ENCODE results near the gene U2SURP. TPM values are rescaled to one million over a fixed set of nuclear protein-coding genes. Genes with fewer than 3 reads are reported as not detected.

Gene U2SURP
- total RNA-seq, 4 donors from 2014 or later = 43.2 to 63.7 (median 43.9) TPM

DNA sequence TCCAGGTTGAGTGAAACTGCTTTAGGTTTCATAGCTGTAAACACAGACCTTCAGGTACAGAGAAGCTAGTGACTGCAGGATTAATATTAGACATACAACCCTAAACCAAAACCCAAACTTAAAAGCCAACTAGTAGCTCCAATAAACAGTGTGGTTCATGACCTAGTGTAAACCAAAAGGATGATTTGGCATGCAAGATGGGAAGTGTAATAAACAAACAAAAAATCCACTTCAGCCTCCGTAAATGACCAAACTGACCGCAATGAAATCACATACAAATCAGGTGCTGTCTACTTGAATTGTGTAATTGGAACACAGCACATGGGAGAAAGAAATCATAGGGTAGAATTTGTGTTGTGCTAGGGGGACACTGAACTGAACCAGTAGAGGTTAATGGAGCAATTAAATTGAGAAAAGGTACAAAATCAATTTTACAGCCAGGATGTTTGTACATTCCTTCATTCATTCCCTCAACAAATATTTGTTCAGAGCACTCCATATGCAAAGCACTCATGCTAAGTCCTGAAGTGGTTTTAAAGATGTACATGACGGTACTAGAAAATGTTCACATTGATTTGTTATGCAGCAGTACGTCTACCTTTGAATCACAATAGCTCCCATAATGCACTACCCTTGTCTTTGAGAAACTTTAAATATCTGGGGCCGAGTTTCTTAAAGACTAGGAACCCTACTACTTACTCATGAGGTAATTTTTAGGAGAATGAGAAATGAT lies 96.8 kb downstream of the U2SURP start:
- no peak overlapping the region for H3K27ac ChIP-seq
- H3K36me3 ChIP-seq = no peaks in the 10 kb centered on the region
- DNase-seq (no peak), ATAC-seq (no peak)
- in situ Hi-C loops (cut with MboI; ENCODE audit: low sequenced_read_pairs in 4 of 4) (no loop called here), intact Hi-C loops (cut with DNase I; ENCODE audit: low total_unique reads) (no loop called here)
- TF ChIP-seq, protein P1, sequence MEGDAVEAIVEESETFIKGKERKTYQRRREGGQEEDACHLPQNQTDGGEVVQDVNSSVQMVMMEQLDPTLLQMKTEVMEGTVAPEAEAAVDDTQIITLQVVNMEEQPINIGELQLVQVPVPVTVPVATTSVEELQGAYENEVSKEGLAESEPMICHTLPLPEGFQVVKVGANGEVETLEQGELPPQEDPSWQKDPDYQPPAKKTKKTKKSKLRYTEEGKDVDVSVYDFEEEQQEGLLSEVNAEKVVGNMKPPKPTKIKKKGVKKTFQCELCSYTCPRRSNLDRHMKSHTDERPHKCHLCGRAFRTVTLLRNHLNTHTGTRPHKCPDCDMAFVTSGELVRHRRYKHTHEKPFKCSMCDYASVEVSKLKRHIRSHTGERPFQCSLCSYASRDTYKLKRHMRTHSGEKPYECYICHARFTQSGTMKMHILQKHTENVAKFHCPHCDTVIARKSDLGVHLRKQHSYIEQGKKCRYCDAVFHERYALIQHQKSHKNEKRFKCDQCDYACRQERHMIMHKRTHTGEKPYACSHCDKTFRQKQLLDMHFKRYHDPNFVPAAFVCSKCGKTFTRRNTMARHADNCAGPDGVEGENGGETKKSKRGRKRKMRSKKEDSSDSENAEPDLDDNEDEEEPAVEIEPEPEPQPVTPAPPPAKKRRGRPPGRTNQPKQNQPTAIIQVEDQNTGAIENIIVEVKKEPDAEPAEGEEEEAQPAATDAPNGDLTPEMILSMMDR (IDR thresholded peaks at IDR 0.05 in 4 of 5, conservative IDR thresholded peaks at IDR 0.05 in 1 of 5) = no peak
- H3K9me3 ChIP-seq = no peaks in the 10 kb centered on the region
- no peak overlapping the region for H3K4me3 ChIP-seq
- H3K27me3 ChIP-seq = no peaks in the 10 kb centered on the region
- H3K4me1 ChIP-seq = no peaks in the 10 kb centered on the region

DNA sequence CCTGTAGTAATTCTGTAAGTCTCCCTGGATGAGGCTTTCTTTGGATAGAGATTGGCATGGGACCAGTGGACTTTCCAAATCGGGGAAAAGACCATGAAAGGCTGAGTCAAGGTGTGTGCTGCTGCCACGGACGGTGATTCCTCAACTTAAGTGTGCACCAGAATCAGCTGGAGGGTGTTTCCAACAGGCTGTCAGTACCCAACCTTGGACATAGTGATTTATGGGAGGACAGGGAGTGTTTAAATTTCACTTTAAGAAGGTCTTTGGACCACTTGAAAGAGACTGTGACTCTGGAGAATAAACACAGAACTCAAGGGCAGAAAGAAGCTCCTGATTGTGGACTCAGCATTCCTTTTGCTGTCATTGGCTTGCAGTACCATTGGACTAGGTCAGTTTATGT lies 97.8 kb downstream of the U2SURP start:
- no peaks in the 10 kb centered on the region for H3K9me3 ChIP-seq
- H3K27me3 ChIP-seq = no peaks in the 10 kb centered on the region
- DNase-seq (no peak), ATAC-seq (no peak)
- intact Hi-C loops (cut with DNase I; ENCODE audit: low total_unique reads) (no loop called here), in situ Hi-C loops (cut with MboI; ENCODE audit: low sequenced_read_pairs in 4 of 4) (no loop called here)
- H3K27ac ChIP-seq = no peak overlapping the region
- H3K4me1 ChIP-seq = no peaks in the 10 kb centered on the region
- TF ChIP-seq, protein P1 (IDR thresholded peaks at IDR 0.05 in 4 of 5, conservative IDR thresholded peaks at IDR 0.05 in 1 of 5) = no peak
- no peak for TF ChIP-seq POLR2A (IDR thresholded peaks at IDR 0.05)
- no peaks in the 10 kb centered on the region for H3K36me3 ChIP-seq
- H3K4me3 ChIP-seq = no peak overlapping the region

- intact Hi-C loops (cut with DNase I; ENCODE audit: low total_unique reads) = no loop called here
- no peak overlapping the region for H3K27ac ChIP-seq
- H3K4me1 ChIP-seq = no peaks in the 10 kb centered on the region
- ATAC-seq (no peak), DNase-seq (no peak)
- H3K27me3 ChIP-seq = no peaks in the 10 kb centered on the region
- in situ Hi-C loops (cut with MboI; ENCODE audit: low sequenced_read_pairs in 4 of 4) = no loop called here
- no peaks in the 10 kb centered on the region for H3K36me3 ChIP-seq
- TF ChIP-seq, protein P1 (IDR thresholded peaks at IDR 0.05 in 4 of 5, conservative IDR thresholded peaks at IDR 0.05 in 1 of 5) = no peak
- no peak for TF ChIP-seq POLR2A (IDR thresholded peaks at IDR 0.05)
- no peak overlapping the region for H3K4me3 ChIP-seq
- no peaks in the 10 kb centered on the region for H3K9me3 ChIP-seq
These were observed 98.3 kb downstream of the U2SURP start for GRCh38 chr3:143099690-143100089.

- Histone ChIP-seq H3K4me3 (no peak overlapping the region), H3K27ac (no peak overlapping the region), H3K4me1 (no peaks in the 10 kb centered on the region), H3K36me3 (no peaks in the 10 kb centered on the region), H3K9me3 (no peaks in the 10 kb centered on the region), H3K27me3 (no peaks in the 10 kb centered on the region)
- ATAC-seq (no peak), DNase-seq (no peak)
- TF ChIP-seq, protein P1 (IDR thresholded peaks at IDR 0.05 in 4 of 5, conservative IDR thresholded peaks at IDR 0.05 in 1 of 5) = no peak
- no peak for TF ChIP-seq POLR2A (IDR thresholded peaks at IDR 0.05)
- intact Hi-C loops (cut with DNase I; ENCODE audit: low total_unique reads) = no loop called here
- in situ Hi-C loops (cut with MboI; ENCODE audit: low sequenced_read_pairs in 4 of 4) = no loop called here
These were observed 99.1 kb downstream of the U2SURP start for GRCh38 chr3:143100451-143100850.
